ENCODE data around the gene DTX2. TPM values are rescaled to one million over a fixed set of nuclear protein-coding genes. Genes with fewer than 3 reads are reported as not detected.
"Not testable (repeated sequence)": the region's sequence is repeated elsewhere in the genome, so short reads cannot be mapped to it uniquely, and the experiment has no call there.

The DTX2 gene
- total RNA-seq, 1 experiment from 2014 or later = 45.2 TPM

GRCh38 chr7:76514926-76515771 lies 53.6 kb downstream of the DTX2 start:
- Mint-ChIP-seq H3K4me1 (ENCODE audit: low read depth, unreplicated experiment) (no peaks in the 10 kb centered on the region), H3K36me3 (ENCODE audit: insufficient read depth, unreplicated experiment) (peaks cover 6% of the 10 kb centered on the region), H3K4me3 (ENCODE audit: unreplicated experiment) (no peak overlapping the region), H3K27ac (ENCODE audit: unreplicated experiment) (no peak overlapping the region), H3K27me3 (ENCODE audit: insufficient read depth, unreplicated experiment) (no peaks in the 10 kb centered on the region), H3K9me3 (ENCODE audit: unreplicated experiment) (no peaks in the 10 kb centered on the region)
- ChIA-PET POLR2A (no interaction called here), CTCF (no interaction called here)
- Histone ChIP-seq H3K27me3 (replicated peaks; ENCODE audit: control insufficient read depth, insufficient read depth, low read length) (no peaks in the 10 kb centered on the region), H3K4me3 (ENCODE audit: low read depth, low read length) (no peak overlapping the region), H3K36me3 (ENCODE audit: control insufficient read depth, insufficient read depth, low read length) (no peaks in the 10 kb centered on the region), H3K4me1 (peaks cover 6% of the 10 kb centered on the region), H3K9me3 (no peaks in the 10 kb centered on the region)
- no peak for DNase-seq
- intact Hi-C loops (cut with micrococcal nuclease; ENCODE audit: unreplicated experiment) = no loop called here
- TF ChIP-seq CTCF (IDR thresholded peaks at IDR 0.05; ENCODE audit: insufficient read depth in 1 of 2, low read depth in 1 of 2, low read length in 1 of 2, severe bottlenecking in 1 of 2, unreplicated experiment in 1 of 2) = no peak
- no TSS peak for BruUV-seq (replicated peaks)

DNA sequence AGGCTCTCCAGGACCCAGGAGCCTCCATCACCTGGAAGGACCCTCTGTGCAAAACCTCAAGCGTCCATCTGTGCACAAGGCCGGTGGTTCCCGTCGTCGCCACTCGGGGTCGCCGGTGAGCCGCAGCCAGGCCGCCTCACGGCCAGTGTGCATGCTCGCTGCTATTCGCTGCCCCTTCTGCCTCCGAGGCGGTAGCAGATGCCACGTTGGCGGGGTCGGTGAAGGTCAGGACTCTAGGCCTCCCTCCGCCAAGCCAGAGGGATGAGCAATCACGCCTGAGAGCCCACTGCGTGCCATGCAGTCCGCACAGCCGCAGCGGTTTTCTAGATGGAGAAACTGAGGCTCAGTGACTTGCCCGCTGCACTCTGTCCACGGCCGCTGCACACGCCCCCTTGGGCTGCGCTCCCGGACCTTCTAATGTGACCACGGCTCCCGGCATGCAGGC lies 54.5 kb downstream of the DTX2 start:
- H3K4me1 Mint-ChIP-seq (ENCODE audit: low read depth, unreplicated experiment) = no peaks in the 10 kb centered on the region
- no peak overlapping the region for H3K4me3 Mint-ChIP-seq (ENCODE audit: unreplicated experiment)
- no peaks in the 10 kb centered on the region for H3K9me3 Mint-ChIP-seq (ENCODE audit: unreplicated experiment)
- intact Hi-C loops (cut with micrococcal nuclease; ENCODE audit: unreplicated experiment) = no loop called here
- H3K27me3 Mint-ChIP-seq (ENCODE audit: insufficient read depth, unreplicated experiment) = no peaks in the 10 kb centered on the region
- no peaks in the 10 kb centered on the region for H3K4me1 ChIP-seq
- no peaks in the 10 kb centered on the region for H3K9me3 ChIP-seq
- peak; percentile 44 to 50 for TF ChIP-seq CTCF (IDR thresholded peaks at IDR 0.05; ENCODE audit: insufficient read depth in 1 of 2, low read depth in 1 of 2, low read length in 1 of 2, severe bottlenecking in 1 of 2, unreplicated experiment in 1 of 2)
- no peaks in the 10 kb centered on the region for H3K27me3 ChIP-seq (replicated peaks; ENCODE audit: control insufficient read depth, insufficient read depth, low read length)
- no TSS peak for BruUV-seq (replicated peaks)
- CTCF ChIA-PET = no interaction called here
- no peak overlapping the region for H3K4me3 ChIP-seq (ENCODE audit: low read depth, low read length)
- POLR2A ChIA-PET = no interaction called here
- peaks cover 5% of the 10 kb centered on the region for H3K36me3 Mint-ChIP-seq (ENCODE audit: insufficient read depth, unreplicated experiment)
- peak in 1 of 2 experiments; percentile 65 for DNase-seq
- H3K36me3 ChIP-seq (ENCODE audit: control insufficient read depth, insufficient read depth, low read length) = no peaks in the 10 kb centered on the region
- H3K27ac Mint-ChIP-seq (ENCODE audit: unreplicated experiment) = no peak overlapping the region

GRCh38 chr7:76516932-76517331 lies 55.4 kb downstream of the DTX2 start:
- H3K9me3 Mint-ChIP-seq (ENCODE audit: unreplicated experiment); H3K36me3 Mint-ChIP-seq (ENCODE audit: insufficient read depth, unreplicated experiment); H3K27ac Mint-ChIP-seq (ENCODE audit: unreplicated experiment); H3K4me3 ChIP-seq (ENCODE audit: low read depth, low read length); H3K4me1 Mint-ChIP-seq (ENCODE audit: low read depth, unreplicated experiment); H3K36me3 ChIP-seq (ENCODE audit: control insufficient read depth, insufficient read depth, low read length); intact Hi-C loops (cut with micrococcal nuclease; ENCODE audit: unreplicated experiment); POLR2A ChIA-PET; H3K27me3 ChIP-seq (replicated peaks; ENCODE audit: control insufficient read depth, insufficient read depth, low read length); H3K27me3 Mint-ChIP-seq (ENCODE audit: insufficient read depth, unreplicated experiment); H3K9me3 ChIP-seq; H3K4me3 Mint-ChIP-seq (ENCODE audit: unreplicated experiment); DNase-seq; CTCF ChIA-PET; H3K4me1 ChIP-seq; BruUV-seq (replicated peaks): not testable (repeated sequence)

GRCh38 chr7:76526183-76526582 lies 64.7 kb downstream of the DTX2 start:
- H3K27me3 Mint-ChIP-seq (ENCODE audit: insufficient read depth, unreplicated experiment); H3K4me1 ChIP-seq; POLR2A ChIA-PET; H3K36me3 Mint-ChIP-seq (ENCODE audit: insufficient read depth, unreplicated experiment); H3K4me3 ChIP-seq (ENCODE audit: low read depth, low read length); BruUV-seq (replicated peaks); intact Hi-C loops (cut with micrococcal nuclease; ENCODE audit: unreplicated experiment); H3K9me3 ChIP-seq; H3K9me3 Mint-ChIP-seq (ENCODE audit: unreplicated experiment); H3K36me3 ChIP-seq (ENCODE audit: control insufficient read depth, insufficient read depth, low read length); CTCF ChIA-PET; H3K27me3 ChIP-seq (replicated peaks; ENCODE audit: control insufficient read depth, insufficient read depth, low read length); H3K4me1 Mint-ChIP-seq (ENCODE audit: low read depth, unreplicated experiment); H3K4me3 Mint-ChIP-seq (ENCODE audit: unreplicated experiment); DNase-seq; H3K27ac Mint-ChIP-seq (ENCODE audit: unreplicated experiment): not testable (repeated sequence)

DNA sequence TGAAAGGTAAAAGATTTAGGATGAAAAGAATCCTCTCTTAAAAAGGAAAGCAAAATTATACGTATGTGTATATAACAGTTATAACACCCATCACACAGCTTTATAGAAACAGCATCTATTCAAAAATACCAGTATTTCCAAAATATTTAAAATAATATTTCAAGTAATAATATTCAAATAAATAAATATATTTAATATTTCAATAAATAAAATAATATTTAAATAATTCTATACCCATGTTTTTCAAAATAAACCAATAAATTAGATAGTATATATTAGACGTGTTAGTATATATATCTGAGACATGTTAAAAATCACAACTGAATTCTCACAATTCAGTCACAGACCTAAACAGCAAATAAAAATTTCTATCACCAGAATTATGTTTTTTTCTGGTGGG lies 70.1 kb downstream of the DTX2 start:
- H3K4me1 Mint-ChIP-seq (ENCODE audit: low read depth, unreplicated experiment); H3K9me3 ChIP-seq; H3K27me3 Mint-ChIP-seq (ENCODE audit: insufficient read depth, unreplicated experiment); POLR2A ChIA-PET; H3K4me3 ChIP-seq (ENCODE audit: low read depth, low read length); H3K4me3 Mint-ChIP-seq (ENCODE audit: unreplicated experiment); H3K4me1 ChIP-seq; H3K9me3 Mint-ChIP-seq (ENCODE audit: unreplicated experiment); H3K27me3 ChIP-seq (replicated peaks; ENCODE audit: control insufficient read depth, insufficient read depth, low read length); CTCF ChIA-PET; H3K27ac Mint-ChIP-seq (ENCODE audit: unreplicated experiment); H3K36me3 Mint-ChIP-seq (ENCODE audit: insufficient read depth, unreplicated experiment); BruUV-seq (replicated peaks); intact Hi-C loops (cut with micrococcal nuclease; ENCODE audit: unreplicated experiment); H3K36me3 ChIP-seq (ENCODE audit: control insufficient read depth, insufficient read depth, low read length); DNase-seq: not testable (repeated sequence)

DNA sequence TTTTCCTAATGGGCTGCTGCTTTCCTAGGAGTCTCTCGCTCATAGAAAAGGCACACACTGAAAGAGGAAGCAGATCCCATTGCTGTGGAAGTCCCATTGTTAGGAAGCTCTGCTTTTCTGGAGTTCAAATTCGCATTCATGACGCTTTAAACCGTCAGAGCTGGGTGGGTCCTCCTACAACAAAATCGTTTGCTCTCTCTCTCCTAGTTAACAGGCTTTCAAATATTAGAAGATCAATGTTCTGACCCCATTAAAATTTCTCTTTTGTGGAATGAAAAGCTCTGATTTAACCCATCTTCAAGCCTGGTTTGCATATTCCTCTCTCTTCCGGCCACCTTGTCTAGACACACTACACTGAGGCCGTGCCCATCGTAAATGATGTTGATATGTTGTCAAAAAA lies 81.7 kb downstream of the DTX2 start, which contains the start of gene SPDYE16:
SPDYE16 (minus strand) TSS at position 101 of the 400 bp plus-strand sequence. CDS start 1,838 bp downstream, outside the sequence.
- H3K27me3 Mint-ChIP-seq (ENCODE audit: insufficient read depth, unreplicated experiment); H3K36me3 Mint-ChIP-seq (ENCODE audit: insufficient read depth, unreplicated experiment); H3K4me3 Mint-ChIP-seq (ENCODE audit: unreplicated experiment); H3K27ac Mint-ChIP-seq (ENCODE audit: unreplicated experiment); H3K4me1 ChIP-seq; H3K4me1 Mint-ChIP-seq (ENCODE audit: low read depth, unreplicated experiment); BruUV-seq (replicated peaks); CTCF ChIA-PET; H3K36me3 ChIP-seq (ENCODE audit: control insufficient read depth, insufficient read depth, low read length); H3K9me3 ChIP-seq; POLR2A ChIA-PET; H3K9me3 Mint-ChIP-seq (ENCODE audit: unreplicated experiment); intact Hi-C loops (cut with micrococcal nuclease; ENCODE audit: unreplicated experiment); DNase-seq; H3K27me3 ChIP-seq (replicated peaks; ENCODE audit: control insufficient read depth, insufficient read depth, low read length); H3K4me3 ChIP-seq (ENCODE audit: low read depth, low read length): not testable (repeated sequence)

Data from Caco-2 (cell line).